Panc1 (cell line): Measurements from ENCODE around the gene USP49. TPM values are rescaled to one million over a fixed set of nuclear protein-coding genes. Genes with fewer than 3 reads are reported as not detected.

Source experiments
- ATAC-seq: fragments of 200-7000 bp; cut with Tn5 transposase; 2 replicates; pipeline ENCODE4 v1.9.1; 2020; ENCODE audit warnings: mild to moderate bottlenecking, moderate library complexity
- BruUV-seq: library from RNA; stranded (reverse); fragments of 400-500 nt; replicated peaks from 2 replicates; lab custom pipeline; 2021; lab: Mats Ljungman, UMichigan
- CTCF ChIA-PET: fragments of 300-600 bp; sonication (Branson Sonifier 250); formaldehyde crosslinking; loops from one replicate; lab custom pipeline; 2022; ENCODE audit warnings: antibody characterized with exemption; lab: Charles Lee
- POLR2A ChIA-PET: fragments of 300-600 bp; sonication (Branson Sonifier 250); formaldehyde crosslinking; loops from one replicate; lab custom pipeline; 2022; ENCODE audit warnings: antibody characterized with exemption; lab: Charles Lee
- DNase-seq: peaks from one replicate; pipeline ENCODE4 v3.0.0-alpha.2; 2010; ENCODE audit warnings: low read depth, low spot score
- H3K27ac ChIP-seq: 2 replicates; pipeline ENCODE4 v1.5.1; 2011; ENCODE audit warnings: mild to moderate bottlenecking, low read length, inconsistent platforms
- H3K27me3 ChIP-seq: fragments of 200-500 bp; sonication (Bioruptor generic); 2 replicates; pipeline ENCODE4 v1.6.0; 2014; ENCODE audit warnings: low read length, inconsistent platforms; ENCODE audit not compliant: control insufficient read depth, insufficient read depth
- H3K36me3 ChIP-seq: fragments of 200-500 bp; sonication (Bioruptor generic); 2 replicates; pipeline ENCODE4 v1.5.1; 2014; ENCODE audit warnings: inconsistent platforms, mild to moderate bottlenecking, low read length, moderate library complexity; ENCODE audit not compliant: control insufficient read depth, insufficient read depth
- H3K4me1 ChIP-seq: 2 replicates; pipeline ENCODE4 v1.5.1; 2011; ENCODE audit warnings: inconsistent platforms, mild to moderate bottlenecking, low read length, moderate library complexity; ENCODE audit not compliant: control insufficient read depth, insufficient read depth
- H3K4me3 ChIP-seq, 2 experiments: 2 replicates each; pipeline ENCODE4 v1.5.1; 2011 to 2012; ENCODE audit warnings: low read depth in 2 of 2, low read length in 2 of 2, mild to moderate bottlenecking in 2 of 2, inconsistent platforms in 1 of 2, moderate library complexity in 1 of 2
- H3K9me3 ChIP-seq: fragments of 200-500 bp; sonication (Bioruptor generic); 2 replicates; pipeline ENCODE4 v1.5.1; 2014; ENCODE audit warnings: low read depth, mild to moderate bottlenecking, inconsistent platforms, low read length, moderate library complexity; ENCODE audit not compliant: control insufficient read depth, insufficient read depth
- CTCF ChIP-seq: fragments of 450-650 bp; IDR thresholded peaks from 2 replicates; pipeline ENCODE4 v1.5.1; 2017; ENCODE audit warnings: mild to moderate bottlenecking
- POLR2AphosphoS5 ChIP-seq: IDR thresholded peaks from 2 replicates; pipeline ENCODE4 v1.6.1; 2012; ENCODE audit warnings: mild to moderate bottlenecking, low read depth, low read length, moderate library complexity
- SIN3A ChIP-seq: IDR thresholded peaks from 2 replicates; pipeline ENCODE4 v1.6.1; 2012; ENCODE audit warnings: low read depth, mild to moderate bottlenecking, low read length, moderate library complexity, borderline replicate concordance; ENCODE audit not compliant: insufficient read depth
- TCF7L2 ChIP-seq: IDR thresholded peaks from 2 replicates; pipeline ENCODE4 v1.6.1; 2011; ENCODE audit warnings: mild to moderate bottlenecking, low read depth, low read length, inconsistent platforms
- in situ Hi-C: cut with HindIII; loops from 2 replicates; pipeline ENCODE4 v1.10.0; 2016; ENCODE audit warnings: low sequenced_read_pairs, low pct_unique_long_range_greater_than_20kb
- intact Hi-C: fragments of 100-400 bp; cut with micrococcal nuclease; formaldehyde crosslinking; loops from one replicate; pipeline ENCODE4 v1.10.0; 2022; ENCODE audit not compliant: unreplicated experiment
- total RNA-seq: library from RNA; stranded (reverse); gene quantifications from one replicate; pipeline ENCODE4 v1.2.1, GENCODE V29; 2021; ENCODE audit not compliant: unreplicated experiment
- TF ChIP-seq, protein P1 (sequence below), 2 experiments: IDR thresholded peaks; 2 replicates each; pipeline ENCODE4 v1.6.1; 2011 to 2012; ENCODE audit warnings: low read depth in 2 of 2, control low read depth in 1 of 2, low read length in 1 of 2, mild to moderate bottlenecking in 1 of 2, moderate library complexity in 1 of 2; ENCODE audit not compliant: insufficient read depth in 1 of 2

USP49 gene
- total RNA-seq, 1 experiment from 2014 or later: 5.4 TPM

- H3K36me3 ChIP-seq: no peaks in the 10 kb centered on the region
- CTCF ChIA-PET: no interaction called here
Measured at GRCh38 chr6:41818271-41819054, 76.7 kb downstream of the USP49 start.

DNA sequence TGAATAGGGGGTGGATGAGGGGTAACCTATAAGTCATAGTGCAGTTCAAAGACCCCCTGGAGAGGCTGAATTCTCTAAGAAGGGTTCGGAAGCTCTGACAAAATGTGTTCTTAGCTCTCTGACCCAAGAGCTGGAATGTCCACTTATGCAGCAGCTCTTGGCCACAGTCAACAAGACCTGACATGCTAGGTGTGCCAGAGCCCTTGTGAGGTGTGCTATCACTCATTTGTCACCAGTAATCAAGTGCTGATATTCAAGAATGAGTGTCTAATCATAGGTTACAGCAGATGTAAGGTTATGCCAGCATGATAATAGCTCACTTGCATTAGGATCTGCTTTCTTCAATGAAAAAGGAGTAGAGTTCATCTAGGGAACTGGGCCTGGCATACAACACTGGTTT, 79.6 kb downstream of the USP49 start:
- in situ Hi-C loops: no loop called here
- H3K4me3 ChIP-seq: no peak overlapping the region
- BruUV-seq: no TSS peak
- no peak for TF ChIP-seq POLR2AphosphoS5
- TF ChIP-seq SIN3A: no peak
- no peak for TF ChIP-seq CTCF
- TF ChIP-seq TCF7L2: no peak
- TF ChIP-seq, protein P1, sequence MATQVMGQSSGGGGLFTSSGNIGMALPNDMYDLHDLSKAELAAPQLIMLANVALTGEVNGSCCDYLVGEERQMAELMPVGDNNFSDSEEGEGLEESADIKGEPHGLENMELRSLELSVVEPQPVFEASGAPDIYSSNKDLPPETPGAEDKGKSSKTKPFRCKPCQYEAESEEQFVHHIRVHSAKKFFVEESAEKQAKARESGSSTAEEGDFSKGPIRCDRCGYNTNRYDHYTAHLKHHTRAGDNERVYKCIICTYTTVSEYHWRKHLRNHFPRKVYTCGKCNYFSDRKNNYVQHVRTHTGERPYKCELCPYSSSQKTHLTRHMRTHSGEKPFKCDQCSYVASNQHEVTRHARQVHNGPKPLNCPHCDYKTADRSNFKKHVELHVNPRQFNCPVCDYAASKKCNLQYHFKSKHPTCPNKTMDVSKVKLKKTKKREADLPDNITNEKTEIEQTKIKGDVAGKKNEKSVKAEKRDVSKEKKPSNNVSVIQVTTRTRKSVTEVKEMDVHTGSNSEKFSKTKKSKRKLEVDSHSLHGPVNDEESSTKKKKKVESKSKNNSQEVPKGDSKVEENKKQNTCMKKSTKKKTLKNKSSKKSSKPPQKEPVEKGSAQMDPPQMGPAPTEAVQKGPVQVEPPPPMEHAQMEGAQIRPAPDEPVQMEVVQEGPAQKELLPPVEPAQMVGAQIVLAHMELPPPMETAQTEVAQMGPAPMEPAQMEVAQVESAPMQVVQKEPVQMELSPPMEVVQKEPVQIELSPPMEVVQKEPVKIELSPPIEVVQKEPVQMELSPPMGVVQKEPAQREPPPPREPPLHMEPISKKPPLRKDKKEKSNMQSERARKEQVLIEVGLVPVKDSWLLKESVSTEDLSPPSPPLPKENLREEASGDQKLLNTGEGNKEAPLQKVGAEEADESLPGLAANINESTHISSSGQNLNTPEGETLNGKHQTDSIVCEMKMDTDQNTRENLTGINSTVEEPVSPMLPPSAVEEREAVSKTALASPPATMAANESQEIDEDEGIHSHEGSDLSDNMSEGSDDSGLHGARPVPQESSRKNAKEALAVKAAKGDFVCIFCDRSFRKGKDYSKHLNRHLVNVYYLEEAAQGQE (IDR thresholded peaks at IDR 0.05; ENCODE audit: insufficient read depth in 1 of 2, low read depth in 2 of 2, low read length in 1 of 2): no peak
- no peaks in the 10 kb centered on the region for H3K36me3 ChIP-seq
- ChIA-PET CTCF (no interaction called here), POLR2A (interaction anchor here (0.5 to 0.6 kb wide), 2 partner anchors 102 to 1278 kb away, joined by 4 to 5 read pairs; no protein-coding TSS in a partner anchor)
- no peak for ATAC-seq
- H3K4me1 ChIP-seq: no peaks in the 10 kb centered on the region
- no peaks in the 10 kb centered on the region for H3K27me3 ChIP-seq
- intact Hi-C loops: no loop called here
- no peak overlapping the region for H3K27ac ChIP-seq
- DNase-seq: no peak
- H3K9me3 ChIP-seq: no peaks in the 10 kb centered on the region

More at GRCh38 chr6:41818271-41819054, 76.7 kb downstream of the USP49 start:
- H3K9me3 ChIP-seq: no peaks in the 10 kb centered on the region
- H3K4me1 ChIP-seq: no peaks in the 10 kb centered on the region
- no peaks in the 10 kb centered on the region for H3K27me3 ChIP-seq
- in situ Hi-C loops: no loop called here
- no peak overlapping the region for H3K4me3 ChIP-seq
- no peak for TF ChIP-seq SIN3A
- ATAC-seq: no peak
- DNase-seq: no peak
- BruUV-seq: no TSS peak
- POLR2A ChIA-PET: interaction anchor here (0.6 kb wide), 1 partner anchor 104 kb away, joined by 5 read pairs; no protein-coding TSS in a partner anchor
- H3K27ac ChIP-seq: no peak overlapping the region
- intact Hi-C loops: no loop called here

DNA sequence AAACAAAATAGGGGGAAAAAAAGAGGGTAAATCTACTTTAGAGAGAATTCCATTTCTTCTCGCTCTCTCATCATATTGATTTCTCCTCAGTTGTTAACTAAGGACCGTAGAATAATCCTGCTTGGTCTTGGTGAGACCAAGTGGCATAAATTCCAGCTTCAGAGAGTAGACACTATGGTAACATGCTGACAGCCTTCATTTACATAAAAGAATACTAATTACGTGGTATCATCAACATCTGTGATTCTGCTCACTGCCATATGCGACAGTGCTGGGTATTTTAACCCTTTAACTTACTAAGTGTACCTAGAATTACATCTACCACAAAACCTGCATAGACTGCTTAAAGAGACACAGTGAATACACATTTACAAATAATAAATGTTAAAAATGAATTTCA, 80.5 kb downstream of the USP49 start:
- Histone ChIP-seq H3K27ac (no peak overlapping the region), H3K4me1 (no peaks in the 10 kb centered on the region), H3K4me3 (no peak overlapping the region), H3K27me3 (no peaks in the 10 kb centered on the region), H3K36me3 (no peaks in the 10 kb centered on the region), H3K9me3 (no peaks in the 10 kb centered on the region)
- DNase-seq (no peak), ATAC-seq (no peak)
- POLR2A ChIA-PET: no interaction called here
- CTCF ChIA-PET: no interaction called here
- BruUV-seq: no TSS peak
- TF ChIP-seq SIN3A: no peak
- no peak for TF ChIP-seq POLR2AphosphoS5
- TF ChIP-seq TCF7L2: no peak
- TF ChIP-seq, protein P1 (IDR thresholded peaks at IDR 0.05; ENCODE audit: insufficient read depth in 1 of 2, low read depth in 2 of 2, low read length in 1 of 2): no peak
- TF ChIP-seq CTCF: no peak
- intact Hi-C loops (no loop called here), in situ Hi-C loops (no loop called here)
